SK-N-SH (cell line): ENCODE measurements around the gene MEN1. TPM values are rescaled to one million over a fixed set of nuclear protein-coding genes. Genes with fewer than 3 reads are reported as not detected.

Source experiments
- CTCF ChIA-PET: fragments of 300-600, 350-600 bp; formaldehyde crosslinking; extraction: SDS; loops from one replicate; lab custom pipeline; 2021; lab: Yijun Ruan, JAX
- POLR2A ChIA-PET: fragments of 350-600 bp; sonication (Branson Sonifier 250); formaldehyde crosslinking; extraction: SDS; loops from one replicate; lab custom pipeline; 2020; ENCODE audit warnings: antibody characterized with exemption, inconsistent platforms; lab: Yijun Ruan, JAX
- DNase-seq: peaks from one replicate; pipeline ENCODE4 v3.0.0; 2012
- H2AFZ ChIP-seq: fragments of 200-600 bp; sonication (generic); 2 replicates; pipeline ENCODE4 v1.8.1; 2016; ENCODE audit warnings: antibody characterized with exemption, mild to moderate bottlenecking, low read depth
- H3F3A ChIP-seq: fragments of 200-600 bp; sonication (generic); replicated peaks from 2 replicates; pipeline ENCODE3; 2016; ENCODE audit warnings: antibody characterized with exemption, mild to moderate bottlenecking; ENCODE audit not compliant: insufficient read depth
- H3K27ac ChIP-seq, 2 experiments: fragments of 200-500 bp in 1 of 2; fragments of 200-600 bp in 1 of 2; sonication (Bioruptor generic) in 1 of 2; sonication (generic), shearing (Covaris generic) in 1 of 2; 2 replicates each; pipeline versions ENCODE4 v1.5.1 to v1.6.1; 2014 to 2016; ENCODE audit warnings: low read depth in 2 of 2, inconsistent platforms in 1 of 2, low read length in 1 of 2, mild to moderate bottlenecking in 1 of 2, mixed read lengths in 1 of 2
- H3K27me3 ChIP-seq: fragments of 200-600 bp; sonication (generic), shearing (Covaris generic); 2 replicates; pipeline ENCODE4 v1.6.1; 2016; ENCODE audit warnings: mixed run types; ENCODE audit not compliant: insufficient read depth
- H3K36me3 ChIP-seq, 2 experiments: fragments of 200-500 bp in 1 of 2; fragments of 200-600 bp in 1 of 2; sonication (Bioruptor generic) in 1 of 2; sonication (generic) in 1 of 2; replicated peaks in 1 of 2; 2 replicates each; pipeline versions ENCODE3 to v1.5.1; 2014 to 2016; ENCODE audit warnings: low read length in 1 of 2, mild to moderate bottlenecking in 1 of 2; ENCODE audit not compliant: insufficient read depth in 2 of 2, control insufficient read depth in 1 of 2
- H3K4me1 ChIP-seq, 2 experiments: fragments of 200-500 bp in 1 of 2; fragments of 200-600 bp in 1 of 2; sonication (Bioruptor generic) in 1 of 2; sonication (generic), shearing (Covaris generic) in 1 of 2; 2 replicates each; pipeline versions ENCODE4 v1.5.1 to v1.6.1; 2014 to 2016; ENCODE audit warnings: low read depth in 1 of 2, low read length in 1 of 2, mixed run types in 1 of 2; ENCODE audit not compliant: insufficient read depth in 2 of 2, control insufficient read depth in 1 of 2
- H3K4me2 ChIP-seq: fragments of 200-600 bp; sonication (generic), shearing (Covaris generic); 2 replicates; pipeline ENCODE4 v1.6.1; 2017; ENCODE audit warnings: mixed run types
- H3K4me3 ChIP-seq, 2 experiments: fragments of 200-500 bp in 1 of 2; fragments of 200-600 bp in 1 of 2; sonication (Bioruptor generic) in 1 of 2; sonication (generic), shearing (Covaris generic) in 1 of 2; 2 replicates each; pipeline versions ENCODE4 v1.5.1 to v1.8.1; 2014 to 2016; ENCODE audit warnings: low read depth in 2 of 2, inconsistent platforms in 1 of 2, low read length in 1 of 2, mild to moderate bottlenecking in 1 of 2, mixed read lengths in 1 of 2, moderate library complexity in 1 of 2
- H3K79me2 ChIP-seq: fragments of 200-600 bp; sonication (generic); 2 replicates; pipeline ENCODE4 v1.8.1; 2017; ENCODE audit warnings: mild to moderate bottlenecking; ENCODE audit not compliant: insufficient read depth
- H3K9ac ChIP-seq: fragments of 200-600 bp; sonication (generic); 2 replicates; pipeline ENCODE4 v1.6.1; 2017; ENCODE audit warnings: mixed run types
- H3K9me2 ChIP-seq: fragments of 200-600 bp; sonication (generic); 2 replicates; pipeline ENCODE4 v1.6.1; 2017; ENCODE audit warnings: mixed run types
- H3K9me3 ChIP-seq: fragments of 200-600 bp; sonication (generic); 2 replicates; pipeline ENCODE4 v1.6.1; 2017; ENCODE audit warnings: mixed run types, mild to moderate bottlenecking, moderate library complexity
- H4K20me1 ChIP-seq: fragments of 200-600 bp; sonication (generic); 2 replicates; pipeline ENCODE4 v1.6.1; 2017; ENCODE audit warnings: mild to moderate bottlenecking, mixed run types; ENCODE audit not compliant: insufficient read depth
- EP300 ChIP-seq, 2 experiments: IDR thresholded peaks; 2 replicates each; pipeline versions ENCODE4 v1.4.0 to v1.6.1; 2012; ENCODE audit warnings: borderline replicate concordance in 1 of 2, low read depth in 1 of 2, low read length in 1 of 2
- FOSL2 ChIP-seq: IDR thresholded peaks from 2 replicates; pipeline ENCODE4 v1.4.0; 2012; ENCODE audit warnings: low read depth, mild to moderate bottlenecking, moderate library complexity, borderline replicate concordance
- FOXJ3 ChIP-seq: sonication (generic); formaldehyde crosslinking; IDR thresholded peaks from 2 replicates; pipeline ENCODE4 v1.5.1; 2020; ENCODE audit warnings: mild to moderate bottlenecking, missing genetic modification reagents
- IRF3 ChIP-seq: fragments of 150-350 bp; IDR thresholded peaks from 2 replicates; pipeline ENCODE4 v1.6.1; 2016; ENCODE audit warnings: mild to moderate bottlenecking, low read depth, low read length
- JUND ChIP-seq: IDR thresholded peaks from 2 replicates; pipeline ENCODE4 v1.4.0; 2012
- POLR2AphosphoS5 ChIP-seq: IDR thresholded peaks from 2 replicates; pipeline ENCODE4 v1.6.1; 2012; ENCODE audit warnings: low read depth, low read length
- REST ChIP-seq: IDR thresholded peaks from 2 replicates; pipeline ENCODE4 v1.6.1; 2012; ENCODE audit warnings: mild to moderate bottlenecking, low read depth, low read length, moderate library complexity
- SMC3 ChIP-seq: IDR thresholded peaks from 2 replicates; pipeline ENCODE4 v1.6.1; 2012; ENCODE audit warnings: low read depth, low read length, improper control_type of control experiment
- USF2 ChIP-seq: fragments of 150-350 bp; IDR thresholded peaks from 2 replicates; pipeline ENCODE4 v1.6.1; 2017; ENCODE audit warnings: antibody characterized with exemption, low read length, low read depth, borderline replicate concordance
- WGBS: methylation state at CpG from one replicate; pipeline ENCODE4 v1.1.6; 2017; ENCODE audit warnings: low lambda C conversion rate; 5-methylcytosine and 5-hydroxymethylcytosine counted together
- polyA plus RNA-seq, 3 experiments: library from polyadenylated mRNA; depleted of rRNA; stranded (reverse); fragments of >200 nt; gene quantifications; 2 replicates each; pipeline ENCODE4 v1.2.3, GENCODE V29; 2012

MEN1 gene
- polyA plus RNA-seq, 1 of the 3 experiments (the other 2 are of a cell fraction) = 52.9 TPM

GRCh38 chr11:64854534-64855502, 44.5 kb upstream of the MEN1 start (continued):
- TF ChIP-seq USF2 (no peak), JUND (peak; percentile 100), FOXJ3 (CRISPR knock-in tag) (no peak), IRF3 (no peak), EP300 (IDR thresholded peaks at IDR 0.05; ENCODE audit: borderline replicate concordance in 1 of 2, low read depth in 1 of 2, low read length in 1 of 2) (peak in 1 of 2 experiments; percentile 96; a peak in 2 of 4 replicates), SMC3 (no peak), POLR2AphosphoS5 (peak; percentile 89; the same call in 1 of the 2 replicates), REST (peak; percentile 58; the same call in 1 of the 2 replicates)

GRCh38 chr11:64854157-64854533, 43.8 kb upstream of the MEN1 start:
- H3K4me3 ChIP-seq = no peak overlapping the region
- no peaks in the 10 kb centered on the region for H3K27me3 ChIP-seq
- no peak overlapping the region for H3K9ac ChIP-seq
- H3K27ac ChIP-seq = peak overlapping the region in 1 of 2 experiments; percentile 80; a peak in 2 of 4 replicates
- H3K9me3 ChIP-seq = no peaks in the 10 kb centered on the region
- 97% methylated on average over 16 of the region's 25 CpGs for WGBS
- H3K9me2 ChIP-seq = no peaks in the 10 kb centered on the region
- TF ChIP-seq FOSL2 = no peak
- peaks cover 11 to 28% of the 10 kb centered on the region in 2 experiments; a peak in 3 of 4 replicates for H3K4me1 ChIP-seq
- no peak for DNase-seq
- ChIA-PET POLR2A (no interaction called here), CTCF (interaction anchor here (2.3 to 12.8 kb wide), 3 partner anchors 10 to 40 kb away, joined by 8 to 530 read pairs (median 11); partner anchors contain the start of gene EHD1)
- H3F3A ChIP-seq = peaks cover 6% of the 10 kb centered on the region
- H3K4me2 ChIP-seq = peak overlapping the region; percentile 66; the same call in 1 of the 2 replicates
- H4K20me1 ChIP-seq = no peaks in the 10 kb centered on the region
- no peak overlapping the region for H2AFZ ChIP-seq
- H3K79me2 ChIP-seq = peaks cover 20% of the 10 kb centered on the region; the same call in 1 of the 2 replicates
- peaks cover 7 to 22% of the 10 kb centered on the region in 2 experiments for H3K36me3 ChIP-seq
